NCI-H82 (cell line): ENCODE data around the gene RANBP17.
"Not testable (repeated sequence)": the region's sequence is repeated elsewhere in the genome, so short reads cannot be mapped to it uniquely, and the experiment has no call there.

ENCODE experiments used
- DNase-seq: peaks from one replicate; lab custom pipeline; 2025; lab: John Stamatoyannopoulos, UW

Gene RANBP17

DNA sequence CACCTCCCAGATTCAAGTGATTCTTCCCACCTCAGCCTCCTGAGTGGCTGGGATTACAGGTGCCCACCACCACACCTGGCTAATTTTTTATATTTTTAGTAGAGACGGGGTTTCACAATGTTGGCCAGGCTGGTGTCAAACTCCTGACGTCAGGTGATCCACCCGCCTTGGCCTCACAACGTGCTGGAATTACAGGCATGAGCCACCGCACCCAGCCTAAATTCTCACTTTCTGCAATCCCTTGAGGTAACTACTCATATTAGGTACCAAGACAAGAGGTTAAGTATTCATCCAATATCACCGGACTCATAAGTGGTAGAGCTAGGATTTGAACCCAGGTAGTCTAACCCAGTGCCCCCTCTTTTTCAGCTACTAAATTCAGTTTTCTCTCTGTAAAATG lies 436.1 kb downstream of the RANBP17 start:
- not testable (repeated sequence) for DNase-seq

DNA sequence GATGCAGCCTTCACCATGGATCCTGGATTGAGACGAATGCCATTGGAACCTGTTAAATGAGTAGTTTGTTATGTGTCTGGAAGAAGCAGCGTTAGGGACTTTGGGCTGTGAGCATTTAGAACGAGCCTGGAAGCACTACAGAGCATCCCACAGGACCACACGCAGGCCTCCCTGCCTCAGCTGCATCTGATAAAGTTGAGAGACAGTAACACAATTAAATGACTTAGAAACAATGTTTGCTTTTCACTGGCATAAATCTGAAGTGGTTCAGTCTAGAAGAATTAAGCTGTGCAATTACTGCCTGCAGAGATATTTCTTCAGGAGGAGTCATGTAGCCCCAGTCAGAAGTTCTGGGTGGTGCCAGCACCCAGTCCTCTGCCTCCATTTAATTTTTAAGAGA lies 437.4 kb downstream of the RANBP17 start:
- no peak for DNase-seq

DNA sequence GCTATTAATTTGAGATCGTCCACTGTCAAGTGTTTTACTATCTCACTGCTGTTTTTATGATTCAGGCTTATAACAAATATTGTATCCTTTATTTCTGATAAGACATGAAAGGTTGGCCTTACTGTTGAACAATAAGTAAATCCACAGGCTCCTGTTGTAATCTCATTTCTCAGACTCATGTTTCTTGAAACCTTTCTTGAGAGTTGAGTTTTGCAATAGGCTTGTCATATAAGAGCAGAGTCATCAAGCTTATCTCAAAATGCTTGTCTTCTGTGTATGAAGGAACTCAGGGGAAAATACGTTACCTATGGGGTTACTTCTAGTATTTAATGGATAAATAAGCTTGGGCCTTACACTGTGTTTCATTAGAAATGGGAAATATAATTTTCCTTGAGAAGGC lies 438.0 kb downstream of the RANBP17 start:
- DNase-seq: no peak

DNA sequence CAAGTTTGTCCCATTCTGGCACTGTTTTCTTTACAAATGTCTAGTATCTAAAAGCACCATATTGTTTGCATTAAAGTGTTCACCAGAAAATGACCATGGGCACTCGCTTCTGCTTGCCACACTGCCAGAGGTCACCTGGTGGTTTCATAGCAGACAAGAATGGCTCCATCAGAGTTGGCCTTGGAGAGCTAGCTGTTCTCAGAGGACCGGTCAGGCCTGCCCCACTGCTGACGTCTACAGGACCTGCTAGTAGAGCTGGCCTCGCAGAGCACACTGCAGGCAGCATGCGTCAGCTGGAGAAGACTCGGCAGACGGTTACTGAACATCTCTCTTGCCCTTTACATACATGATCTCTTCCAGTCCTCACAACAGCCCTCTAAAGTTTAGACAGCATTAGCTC lies 438.5 kb downstream of the RANBP17 start:
- no peak for DNase-seq

DNA sequence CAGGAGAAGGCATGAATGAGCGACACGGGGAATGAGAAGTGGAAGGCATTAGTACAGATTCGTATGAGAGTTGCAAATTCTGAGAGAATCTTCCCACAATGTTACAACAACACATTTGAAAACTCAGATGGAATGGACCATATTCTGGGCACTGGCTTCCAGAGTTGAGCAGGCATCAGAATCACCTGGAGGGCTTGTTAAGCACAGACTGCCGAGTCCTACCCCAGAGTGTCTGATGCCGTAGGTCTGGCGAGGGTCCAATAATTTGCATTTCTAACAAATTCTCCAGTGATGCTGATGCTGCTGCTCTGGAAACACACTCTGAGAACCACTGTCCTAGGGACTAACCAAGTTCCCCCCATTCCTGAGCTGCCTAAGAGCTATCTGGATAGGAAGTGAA lies 444.3 kb downstream of the RANBP17 start:
- no peak for DNase-seq

DNA sequence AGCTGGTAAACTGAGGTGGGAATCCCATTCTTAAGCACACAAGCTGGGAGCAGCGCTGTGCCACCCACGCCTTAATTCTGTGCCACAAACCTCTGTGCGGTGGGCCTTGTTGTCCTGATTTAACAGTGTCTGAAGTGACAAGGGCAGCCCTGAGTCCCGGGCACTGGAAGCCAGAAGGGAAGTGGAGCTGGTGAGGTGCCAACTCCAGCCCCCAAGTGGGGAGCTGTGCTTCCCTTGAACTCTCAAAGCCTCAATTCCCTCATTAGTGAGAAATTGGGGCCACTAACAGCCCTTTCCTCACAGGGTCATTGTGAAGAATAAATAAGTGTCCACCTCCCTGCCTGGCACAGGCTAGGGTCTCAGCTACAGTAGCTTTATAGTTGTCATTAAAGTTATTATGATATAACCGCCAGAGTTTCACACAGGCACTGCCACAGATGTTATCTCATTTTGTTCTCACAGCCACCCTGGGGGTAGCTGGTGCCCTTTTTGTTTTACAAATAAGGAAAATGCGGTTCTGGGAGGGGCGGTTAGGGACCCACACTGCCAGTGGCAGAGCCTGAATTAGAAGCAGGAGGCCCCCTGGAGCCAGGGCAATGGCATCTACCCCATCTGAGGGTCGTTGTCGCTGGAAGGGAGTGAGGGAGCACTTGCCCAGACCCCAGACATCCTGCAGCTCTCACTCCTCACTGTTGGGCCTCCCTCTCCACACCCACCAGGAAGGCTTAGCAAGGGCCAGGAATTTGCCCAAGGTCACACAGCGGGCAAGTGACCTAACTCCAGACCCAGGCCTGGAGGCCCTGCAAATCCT lies 445.2 kb downstream of the RANBP17 start:
- no peak for DNase-seq

DNA sequence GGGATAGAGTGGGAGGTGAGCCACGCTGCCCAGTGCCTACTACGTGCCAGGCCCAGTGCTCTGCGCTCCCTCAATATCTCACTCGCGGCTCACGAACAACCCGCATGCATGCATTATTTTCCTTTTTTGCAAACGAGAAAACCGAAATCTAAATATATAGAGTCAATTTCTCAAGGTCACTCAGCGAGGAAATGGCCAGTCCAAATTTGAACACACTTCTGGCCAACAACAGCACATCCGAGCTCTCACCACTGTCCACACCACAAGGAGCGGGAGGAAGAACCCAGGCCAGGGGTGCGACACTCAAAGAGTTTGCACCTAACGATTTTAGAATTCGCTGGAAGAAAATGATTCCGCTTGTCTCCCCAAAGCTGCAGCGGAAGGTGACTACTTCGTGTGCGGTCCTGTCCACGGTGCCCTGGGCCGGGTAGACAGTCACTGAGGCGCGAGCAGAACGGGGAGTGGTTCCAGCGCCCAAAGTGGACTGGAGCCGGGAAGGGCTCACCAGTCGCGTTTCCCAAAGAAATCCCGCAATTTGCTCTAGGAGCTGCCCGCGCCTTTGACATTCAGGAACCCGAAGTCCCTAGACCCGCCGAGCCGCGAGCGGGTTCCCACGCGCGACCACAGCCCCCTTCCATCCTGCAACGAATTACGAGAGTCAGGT lies 446.1 kb downstream of the RANBP17 start:
- no peak for DNase-seq

DNA sequence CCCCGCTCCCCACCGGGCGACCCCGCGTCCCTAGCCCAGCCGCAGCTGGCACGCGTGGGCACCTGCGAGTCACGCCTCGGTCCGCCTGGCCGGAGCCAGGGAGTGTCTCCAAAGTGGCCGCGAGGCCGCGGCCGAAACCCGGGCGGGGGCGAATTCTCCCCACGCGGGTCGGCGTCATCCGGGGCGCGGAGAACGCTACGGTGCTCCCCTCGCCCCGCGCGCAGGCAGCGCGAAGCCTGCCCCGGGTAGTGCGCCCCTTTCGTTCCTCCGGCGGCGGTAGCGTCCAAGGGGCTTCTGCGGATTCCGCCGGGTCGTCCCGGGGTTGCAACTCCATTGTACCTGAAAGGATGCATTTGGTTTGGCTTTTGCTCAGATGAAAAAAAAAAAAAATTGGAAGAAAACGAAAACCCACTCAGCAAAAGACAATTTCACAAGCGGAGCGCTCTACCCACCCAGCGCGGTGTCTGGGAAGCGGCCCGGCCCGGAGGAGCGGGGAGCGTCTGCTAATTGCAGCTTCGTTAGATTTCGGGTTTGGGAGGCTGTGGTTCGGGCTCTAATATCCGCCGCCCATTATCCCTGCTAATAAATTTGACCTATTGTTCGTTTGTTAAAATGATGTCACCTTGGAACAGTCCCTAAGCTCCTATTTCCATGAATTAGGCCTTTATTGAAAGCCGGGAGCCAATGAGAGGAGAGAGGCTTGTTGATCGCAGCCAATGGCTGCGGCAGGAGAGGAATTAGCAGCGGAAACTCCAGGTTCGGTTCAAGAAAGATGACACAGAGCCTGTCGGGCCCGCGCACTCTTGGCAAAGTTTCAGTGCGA lies 446.8 kb downstream of the RANBP17 start, which contains the start of gene TLX3:
Gene TLX3 (plus strand): TSS at position 796 of the 823 bp plus-strand sequence. CDS start 118 bp downstream, outside the sequence.
- DNase-seq: peak; percentile 70

DNA sequence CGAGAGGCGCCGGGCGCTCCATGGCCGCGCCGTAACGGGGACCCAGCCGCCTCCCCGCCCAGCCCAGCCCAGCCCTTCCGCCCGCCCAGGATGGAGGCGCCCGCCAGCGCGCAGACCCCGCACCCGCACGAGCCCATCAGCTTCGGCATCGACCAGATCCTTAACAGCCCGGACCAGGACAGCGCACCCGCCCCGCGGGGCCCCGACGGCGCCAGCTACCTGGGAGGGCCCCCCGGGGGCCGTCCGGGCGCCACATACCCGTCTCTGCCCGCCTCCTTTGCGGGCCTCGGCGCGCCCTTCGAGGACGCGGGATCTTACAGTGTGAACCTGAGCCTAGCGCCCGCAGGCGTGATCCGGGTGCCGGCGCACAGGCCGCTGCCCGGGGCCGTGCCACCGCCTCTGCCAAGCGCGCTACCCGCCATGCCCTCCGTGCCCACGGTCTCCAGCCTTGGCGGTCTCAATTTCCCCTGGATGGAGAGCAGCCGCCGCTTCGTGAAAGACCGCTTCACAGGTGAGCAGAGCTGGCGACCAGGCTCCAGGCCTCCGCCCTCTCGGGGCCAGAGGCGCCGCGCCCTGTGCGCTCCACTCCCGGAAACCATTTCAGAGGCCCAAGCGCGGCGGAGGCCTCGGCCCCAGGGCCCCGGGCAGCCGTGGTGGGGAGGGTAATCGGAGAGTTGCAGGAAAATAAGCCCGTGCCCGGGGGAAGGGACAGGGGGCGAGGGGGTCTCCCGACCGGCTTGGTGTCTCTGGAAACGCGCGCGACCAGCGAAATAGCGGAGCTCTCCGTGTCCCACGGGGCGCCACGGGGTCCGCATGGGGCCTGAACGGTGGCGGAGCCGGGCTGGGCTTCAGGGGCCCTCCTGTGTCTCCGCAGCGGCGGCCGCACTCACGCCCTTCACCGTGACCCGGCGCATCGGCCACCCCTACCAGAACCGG lies 447.7 kb downstream of the RANBP17 start:
- DNase-seq: no peak

DNA sequence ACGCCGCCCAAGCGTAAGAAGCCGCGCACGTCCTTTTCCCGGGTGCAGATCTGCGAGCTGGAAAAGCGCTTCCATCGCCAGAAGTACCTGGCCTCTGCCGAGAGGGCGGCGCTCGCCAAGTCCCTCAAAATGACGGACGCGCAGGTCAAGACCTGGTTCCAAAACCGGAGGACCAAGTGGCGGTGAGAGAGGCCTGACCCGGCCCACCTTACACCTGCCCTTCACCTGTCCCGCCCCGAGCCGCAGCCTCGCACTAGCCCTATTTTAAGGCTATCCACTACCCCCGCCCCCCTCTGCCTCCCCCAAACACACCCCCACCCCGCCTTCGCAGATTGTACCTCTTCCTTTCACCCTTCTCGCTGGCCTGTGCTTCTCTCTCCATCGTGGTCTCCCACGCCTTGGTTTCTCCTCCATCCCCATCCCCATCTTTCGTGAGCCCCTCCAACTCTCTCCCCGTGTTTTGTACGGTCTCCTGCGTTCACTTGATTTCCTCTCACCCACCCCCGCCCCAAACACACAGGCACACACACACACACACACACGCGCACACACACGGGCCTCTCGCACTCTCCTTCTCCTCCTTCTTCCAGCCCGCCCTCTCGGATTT lies 448.5 kb downstream of the RANBP17 start:
- DNase-seq: peak; percentile 49

DNA sequence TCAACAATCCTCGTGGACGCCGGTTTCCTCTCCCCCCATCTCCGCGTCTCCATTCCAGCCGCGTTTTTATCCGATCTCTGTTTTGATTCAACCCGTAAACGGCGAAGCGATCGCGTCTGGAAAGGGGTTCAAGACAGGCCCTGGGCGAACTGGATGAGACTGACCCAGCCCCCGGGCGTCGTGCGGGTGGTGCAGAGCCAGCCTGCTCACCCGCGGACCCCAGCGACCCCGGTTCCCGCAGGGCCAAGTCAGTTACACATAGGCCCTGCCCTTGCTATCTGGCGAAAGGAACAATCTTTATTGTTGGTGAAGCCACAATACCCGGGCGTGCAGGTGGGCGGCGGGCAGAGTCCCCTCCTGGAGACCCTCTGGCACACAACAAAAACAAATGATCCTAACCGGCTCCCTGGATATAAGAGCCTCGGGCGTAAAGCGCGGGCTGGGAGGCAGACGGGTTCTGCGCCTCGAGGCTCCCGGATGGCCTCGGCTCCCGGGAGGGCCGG lies 449.1 kb downstream of the RANBP17 start:
- DNase-seq: no peak

DNA sequence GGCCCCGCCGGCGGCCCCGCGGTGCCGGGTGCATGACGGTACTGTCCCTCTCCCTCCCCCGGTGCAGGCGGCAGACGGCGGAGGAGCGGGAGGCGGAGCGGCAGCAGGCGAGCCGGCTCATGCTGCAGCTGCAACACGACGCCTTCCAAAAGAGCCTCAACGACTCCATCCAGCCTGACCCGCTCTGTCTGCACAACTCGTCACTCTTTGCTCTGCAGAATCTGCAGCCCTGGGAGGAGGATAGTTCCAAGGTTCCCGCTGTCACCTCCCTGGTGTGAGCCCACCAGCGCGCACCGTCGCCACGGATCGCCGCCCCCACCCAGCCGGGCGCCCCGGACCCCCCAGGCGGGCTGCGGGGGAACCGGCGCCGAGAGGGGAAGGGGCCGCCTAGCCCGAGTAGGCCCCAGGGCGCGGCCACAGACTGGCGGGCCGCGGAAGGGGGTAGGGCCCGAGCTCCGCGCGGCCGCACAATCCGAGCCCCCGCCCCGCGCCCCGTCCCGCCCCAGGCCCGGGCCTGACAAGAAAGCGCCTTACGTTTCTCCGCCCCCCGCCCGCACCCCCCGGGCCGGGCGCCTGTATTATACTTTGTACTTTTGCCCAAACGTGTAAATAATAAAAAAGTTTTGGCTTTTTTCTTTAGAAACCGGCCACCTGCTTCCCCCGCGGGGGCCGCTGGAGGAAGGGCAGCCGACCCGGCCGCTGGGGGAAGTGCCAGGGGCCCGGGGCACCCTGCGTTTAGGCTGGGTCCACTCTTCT lies 449.7 kb downstream of the RANBP17 start:
- DNase-seq: peak; percentile 26

DNA sequence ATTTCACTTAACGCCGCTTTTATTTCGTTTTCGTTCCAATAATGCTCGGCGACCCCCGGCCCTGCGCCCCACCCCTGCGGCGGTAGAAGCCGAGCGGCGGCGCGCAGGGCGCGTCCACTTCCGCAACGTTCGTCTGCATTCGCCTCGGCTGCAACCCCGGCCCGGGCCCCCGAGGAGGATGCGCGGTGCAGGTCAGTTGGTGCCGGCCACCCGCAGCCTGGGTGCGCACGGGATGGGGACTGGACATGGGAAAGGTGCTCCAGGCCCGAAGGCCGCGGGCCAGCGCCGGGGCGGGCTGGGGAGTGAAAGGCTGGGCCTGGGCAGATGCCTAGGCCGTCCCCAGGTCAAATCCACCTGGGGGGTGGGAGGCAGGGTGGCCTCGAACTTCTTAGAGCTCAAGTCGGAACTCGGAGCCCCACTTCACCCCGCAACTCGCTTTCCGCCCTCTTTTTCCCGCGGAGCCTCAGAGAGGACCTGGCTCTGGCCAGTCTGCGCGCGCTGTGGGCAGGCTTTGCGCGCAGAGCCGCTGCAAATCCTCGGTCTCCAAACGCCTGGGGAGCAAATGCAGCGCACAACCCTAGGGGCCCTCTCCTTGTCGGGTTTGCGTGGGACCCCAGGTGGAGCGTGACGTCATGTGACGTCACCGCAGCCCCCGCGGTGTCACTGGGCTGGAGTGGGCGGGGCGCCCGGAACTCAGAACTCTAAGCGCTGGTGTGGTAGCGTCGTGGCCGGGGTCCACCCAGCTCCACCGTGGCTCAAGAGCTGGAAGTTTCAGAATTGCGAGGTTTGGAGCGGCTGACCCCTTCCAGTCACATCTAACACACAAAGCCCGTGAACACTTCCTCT lies 450.5 kb downstream of the RANBP17 start:
- no peak for DNase-seq

DNA sequence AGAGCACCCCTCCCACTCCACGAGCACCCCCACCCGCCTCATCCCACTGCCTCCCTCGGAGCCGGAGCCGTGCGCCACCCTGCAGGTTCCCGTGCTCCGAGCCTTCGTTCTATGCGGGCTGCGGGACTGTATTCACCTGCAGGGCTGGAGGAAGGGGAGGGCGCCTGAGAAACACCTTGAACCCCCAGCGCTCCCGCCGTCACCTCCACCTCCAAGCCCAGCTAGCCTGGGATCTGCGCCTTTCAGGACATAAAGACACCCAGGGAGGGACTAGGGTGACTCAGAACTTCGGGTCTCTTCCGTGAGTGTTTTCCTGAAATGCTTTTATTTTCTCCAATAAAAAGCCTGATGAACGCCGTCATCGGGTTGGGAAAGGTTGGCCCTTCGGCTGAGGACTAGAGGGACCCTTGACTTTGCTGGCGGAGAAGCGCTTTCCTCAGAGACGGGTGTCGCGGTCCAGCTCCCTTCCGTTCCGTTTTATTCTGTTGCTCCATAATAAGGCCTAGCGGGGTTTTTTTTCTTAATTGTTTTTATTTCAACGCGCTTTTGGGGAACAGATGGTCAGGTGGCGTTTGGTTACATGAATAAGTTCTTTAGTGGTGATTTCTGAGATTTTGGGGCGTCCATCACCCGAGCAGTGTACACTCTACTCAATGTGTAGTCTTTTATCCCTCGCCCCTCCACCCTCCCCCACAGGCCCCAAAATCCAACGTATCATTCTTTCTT lies 451.8 kb downstream of the RANBP17 start:
- no peak for DNase-seq

DNA sequence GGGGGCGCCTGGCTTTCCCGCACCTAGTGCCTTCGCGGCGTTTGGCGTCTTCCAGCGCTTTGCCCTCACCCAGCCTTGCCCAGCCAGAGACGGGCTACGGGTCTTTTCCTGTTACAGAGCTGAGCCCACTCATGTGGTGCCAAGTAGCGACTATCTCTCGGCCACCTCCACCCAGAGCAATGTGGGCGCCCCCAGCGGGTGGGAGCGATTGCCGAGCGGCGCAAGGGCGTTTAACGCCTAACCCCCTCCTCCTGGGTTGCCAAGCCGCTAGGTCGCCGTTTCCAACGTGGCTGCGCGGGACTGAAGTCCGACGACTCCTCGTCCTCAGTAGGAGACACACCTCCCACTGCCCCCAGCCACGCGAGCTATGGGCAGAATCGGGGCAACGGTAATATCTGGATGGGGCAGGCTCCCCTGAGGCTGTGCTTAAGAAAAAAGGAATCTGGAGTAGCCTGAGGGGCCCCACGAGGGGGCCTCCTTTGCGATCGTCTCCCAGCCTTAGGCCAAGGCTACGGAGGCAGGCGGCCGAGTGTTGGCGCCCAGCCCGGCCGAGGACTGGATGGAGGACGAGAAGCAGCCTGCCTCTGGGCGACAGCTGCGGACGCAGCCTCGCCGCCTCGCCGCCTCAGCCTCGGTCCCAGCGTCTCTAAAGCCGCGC lies 453.0 kb downstream of the RANBP17 start:
- DNase-seq: no peak

DNA sequence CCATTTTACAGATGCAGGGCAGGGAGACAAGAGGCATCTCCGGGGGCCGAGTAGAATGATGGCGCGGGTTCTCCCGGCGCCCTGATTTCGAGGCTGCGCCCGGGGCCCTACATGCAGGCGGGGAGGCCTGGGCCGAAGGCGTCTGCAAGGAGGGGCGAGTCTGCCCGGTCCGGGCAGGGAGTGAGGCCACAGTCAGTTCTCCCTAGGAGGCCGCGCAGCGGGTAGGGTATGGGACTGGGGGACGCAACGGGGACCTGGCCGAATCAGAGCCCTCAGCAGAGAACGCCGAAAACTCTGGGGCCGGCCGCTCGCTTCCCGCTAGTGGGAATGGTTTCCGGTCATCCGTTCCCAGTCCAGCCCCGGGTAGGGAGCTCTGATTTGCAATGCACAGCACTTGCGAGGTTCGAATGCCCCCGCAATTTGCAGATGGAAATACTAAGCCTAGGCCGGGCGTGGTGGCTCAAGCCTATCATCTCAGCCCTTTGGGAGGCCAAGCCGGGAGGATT lies 453.6 kb downstream of the RANBP17 start:
- DNase-seq: no peak

DNA sequence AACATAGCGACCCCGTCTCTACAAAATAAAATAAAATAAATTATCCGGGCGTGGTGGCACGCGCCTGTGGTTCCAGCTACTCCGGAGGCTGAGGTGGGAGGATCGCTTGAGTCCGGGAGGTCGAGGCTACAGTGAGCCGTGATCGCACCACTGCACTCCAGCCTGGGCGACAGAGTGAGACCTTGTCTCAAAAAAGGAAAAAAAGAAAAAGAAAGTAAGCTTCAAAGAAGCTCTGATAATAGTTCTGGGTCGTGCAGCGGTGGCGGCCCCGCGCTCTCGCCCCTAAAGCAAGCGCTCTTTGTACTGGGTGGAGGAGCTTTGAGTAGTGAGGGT lies 454.1 kb downstream of the RANBP17 start:
- DNase-seq: no peak
